NOMO-1 treated with DMSO at 0.1 percent for 48 hours (cell line): ENCODE data around the gene PSME3.

Experiments
- DNase-seq: peaks from one replicate; lab custom pipeline; 2025; ENCODE audit not compliant: unreplicated experiment; lab: John Stamatoyannopoulos, UW

The PSME3 gene, protein sequence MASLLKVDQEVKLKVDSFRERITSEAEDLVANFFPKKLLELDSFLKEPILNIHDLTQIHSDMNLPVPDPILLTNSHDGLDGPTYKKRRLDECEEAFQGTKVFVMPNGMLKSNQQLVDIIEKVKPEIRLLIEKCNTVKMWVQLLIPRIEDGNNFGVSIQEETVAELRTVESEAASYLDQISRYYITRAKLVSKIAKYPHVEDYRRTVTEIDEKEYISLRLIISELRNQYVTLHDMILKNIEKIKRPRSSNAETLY

DNA sequence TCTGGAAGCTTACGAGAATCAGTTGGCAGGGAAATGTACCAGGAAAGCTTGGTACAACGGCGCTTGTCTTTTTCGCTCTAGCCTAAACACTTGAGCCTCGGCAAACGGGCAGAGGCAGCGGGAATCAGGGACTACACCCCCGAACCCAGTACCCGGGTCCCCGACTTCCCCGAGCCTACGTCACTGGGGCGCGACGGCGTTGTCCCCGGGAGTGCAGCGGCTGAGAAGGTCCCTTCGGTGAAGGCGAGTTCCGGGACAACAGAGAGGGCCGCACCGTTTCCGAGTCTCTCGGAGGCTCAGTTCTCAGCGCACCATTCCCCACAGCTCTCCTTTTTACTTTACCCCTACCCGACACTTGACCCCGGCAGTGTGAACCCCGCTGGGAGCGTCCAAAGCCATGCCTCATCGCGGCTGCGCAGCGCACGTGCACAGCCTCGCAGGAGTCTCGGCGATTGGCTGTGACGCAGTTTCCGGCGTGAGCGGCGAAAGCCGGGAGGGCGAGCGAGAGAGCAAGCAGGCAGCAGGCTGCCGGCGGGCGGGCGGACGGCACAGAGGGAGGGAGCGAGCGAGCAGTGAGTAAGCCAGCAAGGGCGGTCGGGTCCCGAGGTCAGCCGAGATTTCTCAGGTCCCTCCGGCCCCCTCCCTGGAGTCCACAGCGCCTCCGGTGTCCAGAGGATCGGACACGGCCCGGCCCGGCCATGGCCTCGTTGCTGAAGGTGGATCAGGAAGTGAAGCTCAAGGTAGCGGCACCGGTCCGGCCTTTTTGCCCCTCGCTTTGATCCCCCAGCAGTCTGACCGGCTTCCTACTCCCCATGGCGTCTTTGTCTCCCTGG, at the start of gene PSME3:
Gene PSME3, plus strand, starts transcription at position 464 of the 833 bp plus-strand sequence. Its CDS starts 235 bp downstream, at position 699.
- peak; percentile 86 for DNase-seq

DNA sequence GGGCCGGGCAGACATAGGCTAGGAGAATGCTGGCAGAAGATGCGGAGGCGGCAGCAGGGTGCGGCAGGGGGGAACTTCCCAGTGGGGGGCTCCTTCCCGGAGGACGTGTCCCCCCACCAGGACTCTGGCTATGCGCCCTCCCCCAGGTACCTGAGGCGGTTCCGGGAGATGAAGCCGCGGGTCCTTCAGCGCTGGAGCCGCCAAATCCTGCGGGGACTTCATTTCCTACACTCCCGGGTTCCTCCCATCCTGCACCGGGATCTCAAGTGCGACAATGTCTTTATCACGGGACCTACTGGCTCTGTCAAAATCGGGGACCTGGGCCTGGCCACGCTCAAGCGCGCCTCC, 49.4 kb upstream of the PSME3 start:
- DNase-seq = no peak

DNA sequence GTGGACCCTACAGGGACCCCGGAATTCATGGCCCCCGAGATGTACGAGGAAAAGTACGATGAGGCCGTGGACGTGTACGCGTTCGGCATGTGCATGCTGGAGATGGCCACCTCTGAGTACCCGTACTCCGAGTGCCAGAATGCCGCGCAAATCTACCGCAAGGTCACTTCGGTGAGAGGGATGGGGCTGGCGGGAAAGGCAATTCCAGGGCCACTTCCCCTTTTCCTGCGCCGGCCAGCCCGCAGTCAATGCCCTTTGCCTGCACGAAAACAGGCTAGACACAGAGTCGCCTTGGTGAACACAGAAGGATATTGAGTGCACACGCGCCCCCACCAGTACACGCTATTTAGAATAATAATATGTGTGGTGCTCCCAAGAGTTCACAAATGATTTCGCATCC, 48.8 kb upstream of the PSME3 start:
- no peak for DNase-seq

DNA sequence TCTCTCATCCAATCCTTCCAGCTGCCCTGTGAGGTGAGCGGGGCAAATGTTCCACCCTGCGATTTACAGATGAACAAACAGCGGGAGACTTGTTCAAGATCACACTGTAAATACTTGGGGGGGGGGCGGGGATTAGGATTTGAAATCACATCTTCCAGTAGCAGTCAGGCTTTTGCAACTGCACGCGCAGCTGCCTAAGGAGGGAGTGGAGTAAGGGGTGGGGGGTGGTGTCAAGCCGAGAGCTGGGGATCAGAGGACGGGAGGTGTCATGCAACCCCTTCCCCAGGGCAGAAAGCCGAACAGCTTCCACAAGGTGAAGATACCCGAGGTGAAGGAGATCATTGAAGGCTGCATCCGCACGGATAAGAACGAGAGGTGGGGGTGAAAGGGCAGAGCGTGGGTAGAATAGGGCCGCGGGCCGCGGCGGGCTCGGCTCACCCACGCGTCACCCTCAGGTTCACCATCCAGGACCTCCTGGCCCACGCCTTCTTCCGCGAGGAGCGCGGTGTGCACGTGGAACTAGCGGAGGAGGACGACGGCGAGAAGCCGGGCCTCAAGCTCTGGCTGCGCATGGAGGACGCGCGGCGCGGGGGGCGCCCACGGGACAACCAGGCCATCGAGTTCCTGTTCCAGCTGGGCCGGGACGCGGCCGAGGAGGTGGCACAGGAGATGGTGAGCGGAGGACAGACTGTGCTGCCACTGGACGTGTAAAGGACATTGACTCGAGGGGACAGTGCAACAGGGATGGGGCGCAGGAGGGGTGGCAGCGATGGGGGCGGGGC, 48.2 kb upstream of the PSME3 start:
- DNase-seq = no peak

DNA sequence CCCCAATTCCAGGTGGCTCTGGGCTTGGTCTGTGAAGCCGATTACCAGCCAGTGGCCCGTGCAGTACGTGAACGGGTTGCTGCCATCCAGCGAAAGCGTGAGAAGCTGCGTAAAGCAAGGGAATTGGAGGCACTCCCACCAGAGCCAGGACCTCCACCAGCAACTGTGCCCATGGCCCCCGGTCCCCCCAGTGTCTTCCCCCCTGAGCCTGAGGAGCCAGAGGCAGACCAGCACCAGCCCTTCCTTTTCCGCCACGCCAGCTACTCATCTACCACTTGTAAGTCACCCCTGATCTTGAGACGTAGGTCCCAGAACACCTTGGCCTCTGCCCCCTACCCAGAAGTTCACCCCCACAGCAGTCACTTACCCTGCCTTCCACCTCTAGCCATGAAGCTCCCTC, 45.9 kb upstream of the PSME3 start:
- no peak for DNase-seq

DNA sequence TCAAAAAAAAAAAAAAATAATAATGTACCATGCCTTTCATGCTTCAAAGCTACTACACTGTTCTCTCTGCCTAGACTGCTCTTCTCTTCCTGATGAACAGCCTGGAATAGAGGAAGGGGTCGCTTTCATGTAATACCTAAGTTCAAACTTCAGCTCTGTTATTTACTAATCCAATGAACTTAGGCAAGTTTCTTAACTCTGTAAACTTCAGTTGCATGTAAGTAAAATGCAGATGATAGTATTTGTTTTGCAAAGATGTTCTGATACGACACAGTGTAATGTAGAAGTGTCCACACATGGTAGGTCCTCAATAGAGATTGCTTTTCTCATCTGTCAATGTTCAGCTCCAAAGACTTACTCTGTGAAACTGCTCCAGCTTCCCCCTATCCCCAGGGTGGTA, 41.2 kb upstream of the PSME3 start:
- DNase-seq = no peak

DNA sequence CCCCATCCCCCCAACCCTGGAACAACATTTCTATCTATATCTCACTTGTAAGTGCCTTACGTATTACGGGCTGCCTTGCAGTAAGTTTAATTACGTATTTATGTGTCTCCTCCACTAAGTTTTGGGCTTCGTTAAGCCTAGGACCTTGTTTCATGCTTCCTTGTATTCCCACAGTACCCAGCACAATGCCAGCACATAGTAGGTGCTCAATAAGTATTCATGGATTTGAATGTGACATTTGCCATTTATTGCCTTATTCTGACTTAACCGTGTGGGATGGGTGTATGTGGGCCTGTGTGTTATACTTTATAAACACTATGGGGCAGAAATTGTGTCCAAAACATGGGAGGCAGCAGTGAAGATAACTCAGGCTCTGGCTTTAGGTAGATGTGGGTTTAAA, 40.7 kb upstream of the PSME3 start:
- no peak for DNase-seq

DNA sequence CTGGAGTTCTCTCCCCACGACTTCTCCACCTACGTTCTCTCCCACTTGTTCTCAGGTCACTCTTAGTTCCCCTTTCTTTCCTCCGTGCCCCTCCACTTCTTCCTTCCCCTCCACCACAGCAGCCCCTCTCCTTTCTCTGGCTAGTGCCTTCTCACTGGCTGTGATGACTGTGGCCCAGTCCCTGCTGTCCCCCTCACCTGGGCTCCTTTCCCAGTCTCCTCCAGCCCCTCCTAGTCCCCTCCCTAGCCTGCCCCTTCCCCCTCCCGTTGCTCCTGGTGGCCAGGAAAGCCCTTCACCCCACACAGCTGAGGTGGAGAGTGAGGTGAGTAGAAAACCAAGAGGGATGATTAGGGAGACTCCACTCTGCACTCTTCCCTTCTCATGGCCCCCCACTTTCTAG, 38.1 kb upstream of the PSME3 start:
- DNase-seq = no peak

DNA sequence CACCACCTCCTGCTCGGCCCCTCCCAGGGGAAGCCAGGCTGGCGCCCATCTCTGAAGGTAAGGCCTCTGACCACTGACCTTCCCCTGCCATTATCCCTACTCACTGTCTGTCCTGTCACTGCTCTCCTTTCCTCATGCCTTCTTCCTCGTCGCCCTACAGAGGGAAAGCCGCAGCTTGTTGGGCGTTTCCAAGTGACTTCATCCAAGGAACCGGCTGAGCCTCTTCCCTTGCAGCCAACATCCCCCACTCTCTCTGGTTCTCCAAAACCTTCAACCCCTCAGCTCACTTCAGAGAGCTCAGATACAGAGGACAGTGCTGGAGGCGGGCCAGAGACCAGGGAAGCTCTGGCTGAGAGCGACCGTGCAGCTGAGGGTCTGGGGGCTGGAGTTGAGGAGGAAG, 37.7 kb upstream of the PSME3 start:
- no peak for DNase-seq

DNA sequence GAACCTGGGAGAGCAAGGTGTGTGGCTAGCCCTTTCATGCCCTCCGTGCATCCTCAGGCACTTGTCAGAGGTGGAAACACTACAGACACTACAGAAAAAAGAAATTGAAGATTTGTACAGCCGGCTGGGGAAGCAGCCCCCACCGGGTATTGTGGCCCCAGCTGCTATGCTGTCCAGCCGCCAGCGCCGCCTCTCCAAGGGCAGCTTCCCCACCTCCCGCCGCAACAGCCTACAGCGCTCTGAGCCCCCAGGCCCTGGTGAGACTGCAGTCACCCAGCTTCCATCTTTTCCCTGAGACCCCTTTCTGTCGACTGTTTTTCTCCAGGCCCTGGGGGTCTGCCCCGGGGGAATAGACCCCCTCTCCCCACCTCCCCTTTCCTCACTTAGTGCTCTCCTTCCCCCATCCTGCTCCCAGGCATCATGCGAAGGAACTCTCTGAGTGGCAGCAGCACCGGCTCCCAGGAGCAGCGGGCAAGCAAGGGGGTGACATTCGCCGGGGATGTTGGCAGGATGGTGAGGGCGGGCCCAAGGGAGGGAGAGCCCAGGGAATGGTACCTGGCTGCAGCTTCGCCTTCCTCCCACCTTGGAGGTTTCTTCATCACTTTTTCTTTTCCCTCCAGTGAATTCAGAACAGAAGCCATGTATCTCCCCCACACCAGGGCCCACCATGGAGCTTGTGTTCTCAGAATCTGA, 37.0 kb upstream of the PSME3 start:
- no peak for DNase-seq

DNA sequence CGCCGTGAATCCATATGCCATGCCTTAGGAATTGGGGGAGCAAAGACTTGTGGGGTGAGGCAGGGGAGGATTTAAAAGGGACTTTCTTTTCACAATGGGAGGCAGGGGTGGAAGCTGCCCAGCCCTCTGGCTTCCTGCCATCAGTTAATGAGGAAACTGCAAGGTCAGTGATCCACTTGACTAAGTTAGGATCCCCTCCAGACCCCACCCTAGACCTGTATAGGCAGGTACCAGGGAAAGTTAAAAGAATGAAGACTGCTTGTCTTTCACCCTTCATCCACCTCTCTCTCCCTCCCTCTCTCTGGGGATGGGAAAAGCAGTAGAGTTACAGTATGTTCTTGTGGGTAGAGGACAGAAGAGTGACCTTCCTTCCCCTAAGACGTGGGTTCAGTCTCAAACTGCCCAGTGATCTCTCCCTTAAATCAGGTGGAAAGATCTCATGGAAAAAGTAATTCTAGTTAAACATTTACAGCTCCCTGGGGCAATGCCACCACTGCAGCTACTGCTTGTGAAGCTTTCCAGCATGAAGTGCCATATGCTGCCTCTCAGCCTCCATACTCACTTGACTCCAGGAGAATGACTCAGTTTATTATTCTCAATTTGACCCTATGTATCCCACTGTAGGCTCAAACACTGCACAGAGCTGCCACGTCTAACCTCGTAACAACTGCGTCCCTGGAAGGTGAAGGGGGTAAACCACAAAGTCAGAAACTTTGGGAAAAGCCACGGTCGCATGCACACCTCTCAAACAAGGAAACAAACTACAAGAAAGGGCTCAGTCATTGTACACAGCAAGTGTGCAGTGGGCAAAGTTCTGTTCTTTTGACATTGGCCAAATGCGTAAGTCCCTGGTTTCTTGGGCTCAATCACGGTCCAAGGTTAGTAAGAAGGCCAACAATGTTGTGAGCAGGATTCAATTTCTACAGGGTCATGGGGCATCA, 35.9 kb upstream of the PSME3 start:
- DNase-seq = no peak

DNA sequence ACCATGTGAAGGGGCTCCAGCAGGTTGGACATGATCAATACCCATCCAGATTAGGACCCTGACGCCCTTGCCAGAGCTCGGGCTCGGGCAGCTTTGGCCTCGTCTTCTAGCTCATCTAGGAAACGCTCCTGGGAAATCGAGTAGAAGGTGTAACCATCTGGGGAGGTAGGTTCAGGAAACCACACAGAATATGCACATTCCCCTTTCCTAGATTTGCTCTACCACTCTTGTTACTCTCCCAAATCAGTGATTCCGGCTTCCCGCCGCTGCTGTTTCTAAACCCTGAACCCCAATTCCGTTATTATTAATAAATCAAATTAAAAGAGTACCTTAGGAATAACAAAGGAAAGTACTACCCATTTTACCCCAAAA, 35.2 kb upstream of the PSME3 start:
- no peak for DNase-seq

DNA sequence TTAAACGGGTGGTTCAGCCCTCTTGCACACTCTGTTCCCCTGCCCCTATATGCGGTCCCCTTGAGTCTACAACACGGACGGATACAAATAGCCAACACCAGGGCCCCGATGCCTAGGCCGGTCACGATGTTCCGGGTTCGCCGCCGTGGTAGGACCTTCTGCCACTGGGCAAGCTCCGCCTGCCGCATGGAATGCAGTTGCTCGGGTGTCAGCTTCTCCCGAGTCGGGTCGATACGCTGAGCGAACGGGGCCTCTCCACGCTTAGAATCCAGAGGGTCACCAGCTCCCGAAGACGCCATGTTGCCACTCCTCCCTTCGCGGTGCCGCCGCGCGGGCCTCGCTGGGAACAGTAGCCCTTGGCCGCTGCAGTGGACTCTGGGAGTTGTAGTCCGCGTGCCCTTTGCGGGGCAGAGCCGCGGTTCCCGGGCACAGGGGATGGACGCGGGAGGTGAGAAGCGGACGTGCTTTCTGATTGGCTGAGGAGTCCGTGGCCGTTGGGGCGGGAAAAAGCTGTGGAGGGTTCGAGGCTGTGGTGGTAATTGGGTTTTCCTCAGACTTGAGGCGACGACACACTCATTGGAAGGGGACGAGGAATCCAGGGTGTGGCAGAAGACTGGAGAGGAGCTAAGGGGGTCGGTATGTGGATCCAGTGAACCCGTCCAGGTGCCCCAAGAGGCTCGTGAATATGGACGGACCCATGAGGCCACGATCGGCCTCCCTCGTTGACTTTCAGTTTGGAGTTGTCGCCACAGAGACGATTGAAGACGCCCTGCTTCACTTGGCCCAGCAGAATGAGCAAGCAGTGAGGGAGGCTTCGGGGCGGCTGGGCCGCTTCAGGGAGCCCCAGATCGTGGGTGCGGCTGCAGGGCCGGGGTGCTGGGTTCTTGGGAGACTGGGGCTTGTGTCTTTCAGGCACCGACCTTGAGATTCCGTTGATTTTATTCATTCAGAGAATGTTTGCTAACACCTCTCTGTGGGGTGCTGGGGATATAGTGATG, 34.5 kb upstream of the PSME3 start, which contains the start of the genes CNTD1 and COA3:
Gene CNTD1, plus strand, starts transcription at position 479 of the 998 bp plus-strand sequence. Its CDS starts 207 bp downstream, at position 686.
Gene COA3, minus strand, starts transcription at position 322 of the 998 bp plus-strand sequence. Its CDS starts 23 bp downstream, at position 299.
- DNase-seq = peak; percentile 74

DNA sequence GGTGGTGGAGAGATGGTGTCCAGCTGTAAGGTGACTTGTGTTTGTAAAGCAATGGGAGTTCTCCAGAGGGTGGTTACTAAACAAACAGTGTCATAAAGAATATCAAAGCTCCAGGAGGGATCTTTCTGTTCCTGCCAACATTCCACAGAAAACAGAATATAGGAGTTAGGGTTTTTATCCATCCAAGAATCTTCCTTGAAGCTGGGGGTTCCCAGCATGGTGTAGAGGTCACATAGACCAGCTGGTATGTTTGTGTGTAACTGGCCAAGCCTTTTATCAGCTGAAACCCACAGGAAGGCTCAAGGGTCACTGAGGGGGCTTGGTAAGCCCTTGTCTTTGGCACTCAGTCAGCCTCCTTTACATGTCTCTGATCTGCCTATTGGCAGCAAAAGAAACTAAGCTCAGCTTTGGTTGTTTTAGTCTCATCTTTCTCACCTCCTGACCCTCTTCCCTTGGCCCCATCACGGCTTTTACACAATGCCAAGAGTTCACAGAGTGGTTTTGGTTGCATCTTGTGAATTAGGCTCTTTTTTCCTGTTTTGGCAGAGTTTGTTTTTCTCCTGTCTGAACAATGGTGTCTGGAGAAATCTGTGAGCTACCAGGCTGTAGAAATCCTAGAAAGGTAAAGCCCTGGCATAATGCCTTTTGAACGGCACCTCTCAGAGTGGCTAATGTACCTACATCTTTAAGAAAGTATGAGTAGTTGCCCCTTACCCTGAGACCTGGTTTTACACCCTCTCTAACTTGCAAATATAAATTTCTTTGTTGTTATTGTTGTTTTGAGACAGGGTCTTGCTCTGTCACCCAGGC, 29.9 kb upstream of the PSME3 start:
- no peak for DNase-seq

DNA sequence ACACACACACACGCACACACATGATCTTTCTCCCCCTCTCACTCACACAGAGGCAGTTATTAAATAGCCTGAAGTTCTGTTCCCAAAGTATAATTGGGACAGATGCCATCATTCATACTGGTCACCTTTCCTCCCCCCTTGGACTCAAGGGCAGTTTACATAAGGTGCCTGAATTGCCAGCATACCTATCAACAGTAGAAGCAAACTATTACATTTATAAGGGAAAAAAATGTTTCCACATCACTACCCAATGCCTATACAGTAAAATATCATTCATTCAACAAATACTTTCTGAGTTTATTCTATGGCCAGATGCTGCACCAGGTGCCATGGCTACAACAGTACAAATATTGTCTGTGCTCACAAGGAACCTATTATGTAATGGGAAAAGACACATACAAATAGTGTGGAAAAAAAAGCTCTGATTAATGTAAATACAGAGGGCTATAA, 28.3 kb upstream of the PSME3 start:
- DNase-seq = no peak

DNA sequence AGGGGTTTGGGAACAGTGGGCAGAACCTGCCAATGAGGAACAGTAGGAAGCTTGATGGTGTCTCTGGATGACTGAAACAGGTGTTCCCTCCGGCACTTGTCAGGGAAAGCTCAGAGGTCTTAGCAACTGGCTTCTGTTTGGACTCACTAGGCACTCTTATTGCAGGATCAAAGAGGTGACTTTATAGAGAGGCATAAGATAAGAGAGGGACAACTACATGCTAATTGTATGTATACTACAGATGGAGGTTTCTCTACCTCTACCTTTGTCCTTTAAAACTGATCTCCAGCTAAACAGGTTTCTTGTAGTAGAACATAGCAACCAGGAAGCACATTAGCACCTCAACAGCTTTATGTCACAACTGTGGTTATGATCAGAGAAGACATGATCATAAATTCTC, 26.9 kb upstream of the PSME3 start:
- DNase-seq = no peak

DNA sequence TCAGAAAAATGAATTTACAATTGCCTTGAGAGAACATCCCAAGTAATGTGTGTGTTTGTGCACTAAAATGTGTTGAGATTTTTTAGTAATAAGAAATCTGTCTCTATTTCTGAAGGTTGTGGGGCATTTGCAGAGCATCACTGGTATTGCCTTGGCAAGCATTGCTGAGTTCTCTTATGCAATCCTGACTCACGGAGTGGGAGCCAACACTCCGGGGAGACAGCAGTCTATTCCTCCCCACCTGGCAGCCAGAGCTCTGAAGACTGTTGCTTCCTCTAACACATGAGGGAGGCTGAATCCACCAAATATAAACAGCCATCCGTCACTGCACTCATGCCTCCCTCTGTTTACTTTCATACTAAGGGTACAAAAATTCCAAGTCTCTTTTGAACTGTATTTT, 23.9 kb upstream of the PSME3 start:
- no peak for DNase-seq
